Measurements from ENCODE around the gene FBXO42. TPM values are rescaled to one million over a fixed set of nuclear protein-coding genes. Genes with fewer than 3 reads are reported as not detected.

FBXO42 gene
- total and polyA plus RNA-seq, 2 donors (not counting 3 experiments of a cell fraction or from before 2014, with no cell fraction given) = 16.3 to 20.4 TPM

DNA sequence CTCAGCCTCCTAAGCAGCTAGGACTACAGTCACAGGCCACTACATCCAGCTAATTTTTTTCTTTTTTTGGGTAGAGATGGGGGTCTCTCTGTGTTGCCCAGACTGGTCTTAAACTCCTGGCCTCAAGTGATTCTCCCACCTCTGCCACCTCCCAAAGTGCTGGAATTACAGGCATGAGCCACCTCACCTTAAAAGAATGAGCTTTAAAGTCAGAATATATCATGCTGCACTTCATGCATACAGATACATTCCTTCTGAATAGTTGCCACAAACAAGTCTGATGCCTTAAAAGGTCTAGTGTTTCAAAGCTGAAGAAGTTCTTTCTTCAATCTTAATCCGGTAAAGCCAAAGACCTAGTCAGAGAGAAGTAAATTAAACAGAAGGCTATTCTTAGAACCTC is 91.5 kb downstream of the FBXO42 start:
- H3K9ac ChIP-seq (replicated peaks; ENCODE audit: extremely low read depth, insufficient read depth, low read length) = no peak overlapping the region
- POLR2A ChIA-PET = no interaction called here
- H3K9me1 ChIP-seq (replicated peaks; ENCODE audit: control insufficient read depth, extremely low read depth, insufficient read depth, low read length) = no peaks in the 10 kb centered on the region
- H3K4me3 ChIP-seq (replicated peaks in 1 of 3; ENCODE audit: insufficient read depth in 1 of 3, low read depth in 1 of 3, low read length in 3 of 3) = no peak overlapping the region
- no peaks in the 10 kb centered on the region for H3K4me1 ChIP-seq (ENCODE audit: control insufficient read depth, extremely low read depth, insufficient read depth, low read length)
- H3K4me2 ChIP-seq (ENCODE audit: insufficient read depth, low read length) = no peak overlapping the region
- H3K27me3 ChIP-seq (ENCODE audit: control insufficient read depth in 2 of 2, insufficient read depth in 2 of 2, low read length in 2 of 2) = no peaks in the 10 kb centered on the region
- dilution Hi-C loops (cut with MboI; ENCODE audit: extremely low pct_ligation_motif_present, low sequenced_read_pairs) (no loop called here), intact Hi-C loops (cut with micrococcal nuclease) (no loop called here)
- no peaks in the 10 kb centered on the region for H3K9me3 ChIP-seq (replicated peaks; ENCODE audit: control insufficient read depth, insufficient read depth, low read length)
- FAIRE-seq (no peak), DNase-seq (ENCODE audit: low read depth, low spot score) (no peak)
- H2AFZ ChIP-seq (ENCODE audit: low read depth, low read length) = no peak overlapping the region
- BruUV-seq (replicated peaks) = no TSS peak
- TF ChIP-seq JUN (IDR thresholded peaks at IDR 0.05; ENCODE audit: borderline replicate concordance, insufficient read depth, insufficient read length, low read depth) = no peak
- TF ChIP-seq GATA2 (IDR thresholded peaks at IDR 0.05; ENCODE audit: insufficient read depth, insufficient read length, low read depth, low read length) = no peak
- TF ChIP-seq, protein P1, sequence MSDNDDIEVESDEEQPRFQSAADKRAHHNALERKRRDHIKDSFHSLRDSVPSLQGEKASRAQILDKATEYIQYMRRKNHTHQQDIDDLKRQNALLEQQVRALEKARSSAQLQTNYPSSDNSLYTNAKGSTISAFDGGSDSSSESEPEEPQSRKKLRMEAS (IDR thresholded peaks at IDR 0.05; ENCODE audit: insufficient read depth, insufficient read length) = no peak
- no peak for TF ChIP-seq POLR2A (IDR thresholded peaks at IDR 0.05; ENCODE audit: low read depth, low read length)
- TF ChIP-seq MYC (IDR thresholded peaks at IDR 0.05; ENCODE audit: low read depth, low read length) = no peak
- TF ChIP-seq FOS (IDR thresholded peaks at IDR 0.05; ENCODE audit: borderline replicate concordance, insufficient read depth, low read length) = no peak
- TF ChIP-seq POLR2AphosphoS5 (IDR thresholded peaks at IDR 0.05; ENCODE audit: insufficient read depth, low read depth, low read length) = no peak
- no peak for TF ChIP-seq EZH2 (IDR thresholded peaks at IDR 0.05; ENCODE audit: borderline replicate concordance, low read depth, low read length, severe bottlenecking)
- TF ChIP-seq, protein P2, sequence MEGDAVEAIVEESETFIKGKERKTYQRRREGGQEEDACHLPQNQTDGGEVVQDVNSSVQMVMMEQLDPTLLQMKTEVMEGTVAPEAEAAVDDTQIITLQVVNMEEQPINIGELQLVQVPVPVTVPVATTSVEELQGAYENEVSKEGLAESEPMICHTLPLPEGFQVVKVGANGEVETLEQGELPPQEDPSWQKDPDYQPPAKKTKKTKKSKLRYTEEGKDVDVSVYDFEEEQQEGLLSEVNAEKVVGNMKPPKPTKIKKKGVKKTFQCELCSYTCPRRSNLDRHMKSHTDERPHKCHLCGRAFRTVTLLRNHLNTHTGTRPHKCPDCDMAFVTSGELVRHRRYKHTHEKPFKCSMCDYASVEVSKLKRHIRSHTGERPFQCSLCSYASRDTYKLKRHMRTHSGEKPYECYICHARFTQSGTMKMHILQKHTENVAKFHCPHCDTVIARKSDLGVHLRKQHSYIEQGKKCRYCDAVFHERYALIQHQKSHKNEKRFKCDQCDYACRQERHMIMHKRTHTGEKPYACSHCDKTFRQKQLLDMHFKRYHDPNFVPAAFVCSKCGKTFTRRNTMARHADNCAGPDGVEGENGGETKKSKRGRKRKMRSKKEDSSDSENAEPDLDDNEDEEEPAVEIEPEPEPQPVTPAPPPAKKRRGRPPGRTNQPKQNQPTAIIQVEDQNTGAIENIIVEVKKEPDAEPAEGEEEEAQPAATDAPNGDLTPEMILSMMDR (IDR thresholded peaks at IDR 0.05; ENCODE audit: extremely low read depth in 1 of 2, insufficient read depth in 1 of 2, low read depth in 1 of 2, low read length in 2 of 2) = no peak
- CTCF ChIA-PET = interaction anchor here (0.6 to 1.2 kb wide), 2 partner anchors 103 to 174 kb away, joined by 3 to 5 read pairs; no protein-coding TSS in a partner anchor
- no peak overlapping the region for H3K27ac ChIP-seq (ENCODE audit: insufficient read depth, low read depth, low read length)
- H3K36me3 ChIP-seq (ENCODE audit: control insufficient read depth in 2 of 2, extremely low read depth in 1 of 2, insufficient read depth in 2 of 2, low read length in 2 of 2) = peaks cover 2% of the 10 kb centered on the region in 2 experiments
- no peaks in the 10 kb centered on the region for H3K79me2 ChIP-seq (ENCODE audit: control insufficient read depth, insufficient read depth, low read length)
- peaks cover 2% of the 10 kb centered on the region for H4K20me1 ChIP-seq (replicated peaks; ENCODE audit: control insufficient read depth, extremely low read depth, insufficient read depth, low read length)

Measured in endothelial cell of umbilical vein (primary cell).